ENCODE data around the gene ANO10. TPM values are rescaled to one million over a fixed set of nuclear protein-coding genes. Genes with fewer than 3 reads are reported as not detected.

ANO10 gene
- total RNA-seq, 4 donors from 2014 or later: 32.8 to 111 (median 54.3) TPM

- Histone ChIP-seq H3K36me3 (no peaks in the 10 kb centered on the region), H3K27me3 (no peaks in the 10 kb centered on the region), H3K4me3 (no peak overlapping the region), H3K9me3 (no peaks in the 10 kb centered on the region), H3K4me1 (peaks cover 7 to 13% of the 10 kb centered on the region in 2 donors), H3K27ac (peak overlapping the region in 1 of 2 donors; percentile 78)
- intact Hi-C loops (cut with DNase I; ENCODE audit: low total_unique reads): no loop called here
- TF ChIP-seq POLR2A (IDR thresholded peaks at IDR 0.05) (no peak), CTCF (IDR thresholded peaks at IDR 0.05) (no peak)
- no peak for DNase-seq
Observed at GRCh38 chr3:43345877-43346276, 275.9 kb downstream of the ANO10 start.

- intact Hi-C loops (cut with DNase I; ENCODE audit: low total_unique reads): no loop called here
- no peak overlapping the region for H3K4me3 ChIP-seq
- H3K9me3 ChIP-seq: no peaks in the 10 kb centered on the region
- no peaks in the 10 kb centered on the region for H3K27me3 ChIP-seq
- H3K4me1 ChIP-seq: peaks cover 7 to 13% of the 10 kb centered on the region in 2 donors
- DNase-seq: no peak
- H3K36me3 ChIP-seq: no peaks in the 10 kb centered on the region
- TF ChIP-seq CTCF (IDR thresholded peaks at IDR 0.05): no peak
- TF ChIP-seq POLR2A (IDR thresholded peaks at IDR 0.05): no peak
- peak overlapping the region; percentile 44 to 78 for H3K27ac ChIP-seq
Observed at GRCh38 chr3:43345246-43345645, 276.6 kb downstream of the ANO10 start.

- no peaks in the 10 kb centered on the region for H3K36me3 ChIP-seq
- peaks cover 7 to 13% of the 10 kb centered on the region in 2 donors for H3K4me1 ChIP-seq
- intact Hi-C loops (cut with DNase I; ENCODE audit: low total_unique reads): no loop called here
- H3K4me3 ChIP-seq: no peak overlapping the region
- DNase-seq: no peak
- H3K9me3 ChIP-seq: no peaks in the 10 kb centered on the region
- TF ChIP-seq POLR2A (IDR thresholded peaks at IDR 0.05) (no peak), CTCF (IDR thresholded peaks at IDR 0.05) (no peak)
- no peaks in the 10 kb centered on the region for H3K27me3 ChIP-seq
- peak overlapping the region; percentile 44 to 78 for H3K27ac ChIP-seq
Observed at GRCh38 chr3:43344520-43344919, 277.3 kb downstream of the ANO10 start.

- no peak for DNase-seq
- no peaks in the 10 kb centered on the region for H3K36me3 ChIP-seq
- H3K27ac ChIP-seq: peak overlapping the region; percentile 44 to 78
- intact Hi-C loops (cut with DNase I; ENCODE audit: low total_unique reads): no loop called here
- H3K9me3 ChIP-seq: peaks cover 0 to 2% of the 10 kb centered on the region in 2 donors
- TF ChIP-seq POLR2A (IDR thresholded peaks at IDR 0.05) (no peak), CTCF (IDR thresholded peaks at IDR 0.05) (no peak)
- no peak overlapping the region for H3K4me3 ChIP-seq
- H3K27me3 ChIP-seq: no peaks in the 10 kb centered on the region
- H3K4me1 ChIP-seq: peaks cover 7 to 13% of the 10 kb centered on the region in 2 donors
Observed at GRCh38 chr3:43343815-43344214, 278.0 kb downstream of the ANO10 start.

GRCh38 chr3:43343185-43343584, 278.6 kb downstream of the ANO10 start:
- intact Hi-C loops (cut with DNase I; ENCODE audit: low total_unique reads): no loop called here
- Histone ChIP-seq H3K4me3 (no peak overlapping the region), H3K9me3 (peaks cover 0 to 7% of the 10 kb centered on the region in 2 donors), H3K36me3 (no peaks in the 10 kb centered on the region), H3K4me1 (peaks cover 7 to 13% of the 10 kb centered on the region in 2 donors), H3K27me3 (no peaks in the 10 kb centered on the region), H3K27ac (peak overlapping the region; percentile 44 to 78)
- no peak for DNase-seq
- TF ChIP-seq POLR2A (IDR thresholded peaks at IDR 0.05) (no peak), CTCF (IDR thresholded peaks at IDR 0.05) (no peak)

Data from uterus (tissue), 4 donors.